MM.1S (cell line): ENCODE measurements around the gene TMED5.

ENCODE experiments used
- EZH2 ChIP-seq: fragments of 300-600 bp; sonication (generic); optimal IDR thresholded peaks from 2 replicates; pipeline ENCODE3; 2017; ENCODE audit warnings: low read depth, mild to moderate bottlenecking, antibody characterized with exemption, low read length, mixed read lengths
- EZH2phosphoT487 ChIP-seq: fragments of 300-600 bp; sonication (generic); IDR thresholded peaks from 2 replicates; pipeline ENCODE4 v1.6.1; 2018; ENCODE audit warnings: antibody characterized with exemption, low read length
- TF ChIP-seq, protein P1 (sequence below): fragments of 300-600 bp; sonication (generic); IDR thresholded peaks from 2 replicates; pipeline ENCODE4 v1.5.1; 2016; ENCODE audit warnings: antibody characterized with exemption, low read length, mixed read lengths

DNA sequence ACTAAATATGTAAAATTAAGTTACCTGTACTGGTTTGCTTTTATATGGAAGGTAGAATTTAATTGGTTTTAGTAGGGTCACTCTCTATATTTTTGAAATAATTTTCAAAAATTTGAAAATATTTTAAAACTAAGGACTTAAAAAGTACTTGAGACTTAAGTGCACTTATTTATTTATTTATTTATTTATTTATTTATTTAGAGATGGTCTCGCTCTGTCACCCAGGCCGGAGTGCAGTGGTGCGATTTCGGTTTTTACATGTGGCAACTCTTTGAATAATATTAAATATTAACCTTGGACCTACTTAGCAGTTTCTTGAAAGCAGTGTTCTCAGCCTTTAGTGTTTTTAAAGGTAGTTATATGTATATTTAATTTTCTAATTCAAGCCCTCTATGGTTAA is 36.4 kb downstream of the TMED5 start:
- TF ChIP-seq, protein P1, sequence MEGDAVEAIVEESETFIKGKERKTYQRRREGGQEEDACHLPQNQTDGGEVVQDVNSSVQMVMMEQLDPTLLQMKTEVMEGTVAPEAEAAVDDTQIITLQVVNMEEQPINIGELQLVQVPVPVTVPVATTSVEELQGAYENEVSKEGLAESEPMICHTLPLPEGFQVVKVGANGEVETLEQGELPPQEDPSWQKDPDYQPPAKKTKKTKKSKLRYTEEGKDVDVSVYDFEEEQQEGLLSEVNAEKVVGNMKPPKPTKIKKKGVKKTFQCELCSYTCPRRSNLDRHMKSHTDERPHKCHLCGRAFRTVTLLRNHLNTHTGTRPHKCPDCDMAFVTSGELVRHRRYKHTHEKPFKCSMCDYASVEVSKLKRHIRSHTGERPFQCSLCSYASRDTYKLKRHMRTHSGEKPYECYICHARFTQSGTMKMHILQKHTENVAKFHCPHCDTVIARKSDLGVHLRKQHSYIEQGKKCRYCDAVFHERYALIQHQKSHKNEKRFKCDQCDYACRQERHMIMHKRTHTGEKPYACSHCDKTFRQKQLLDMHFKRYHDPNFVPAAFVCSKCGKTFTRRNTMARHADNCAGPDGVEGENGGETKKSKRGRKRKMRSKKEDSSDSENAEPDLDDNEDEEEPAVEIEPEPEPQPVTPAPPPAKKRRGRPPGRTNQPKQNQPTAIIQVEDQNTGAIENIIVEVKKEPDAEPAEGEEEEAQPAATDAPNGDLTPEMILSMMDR, result no peak
- TF ChIP-seq EZH2, result no peak
- TF ChIP-seq EZH2phosphoT487, result no peak
